WTC11 (cell line): ENCODE results near the gene KLHL29. TPM values are rescaled to one million over a fixed set of nuclear protein-coding genes. Genes with fewer than 3 reads are reported as not detected.

ENCODE experiments used
- ATAC-seq: fragments of 200-7000 bp; cut with Tn5 transposase; 2 replicates; pipeline ENCODE4 v1.10.0; 2021; ENCODE audit warnings: mild to moderate bottlenecking, moderate library complexity
- CTCF ChIA-PET: fragments of 300-600 bp; sonication (Branson Sonifier 250); formaldehyde crosslinking; loops from one replicate; lab custom pipeline; 2021; ENCODE audit warnings: antibody characterized with exemption; lab: Charles Lee
- POLR2A ChIA-PET: fragments of 350-600 bp; sonication (Branson Sonifier 250); formaldehyde crosslinking; loops from one replicate; lab custom pipeline; 2021; ENCODE audit warnings: antibody characterized with exemption; lab: Charles Lee
- DNase-seq: peaks from one replicate; pipeline ENCODE4 v3.0.0; 2021; ENCODE audit warnings: low spot score
- H3K27ac Mint-ChIP-seq: 2 replicates; pipeline ENCODE4 v1.8.0; 2021; ENCODE audit warnings: mixed read lengths
- H3K27me3 Mint-ChIP-seq: 2 replicates; pipeline ENCODE4 v1.8.0; 2021; ENCODE audit warnings: low read depth, mild to moderate bottlenecking, moderate library complexity, mixed read lengths
- H3K36me3 Mint-ChIP-seq: 2 replicates; pipeline ENCODE4 v1.8.0; 2021; ENCODE audit warnings: mixed read lengths
- H3K4me1 Mint-ChIP-seq: 2 replicates; pipeline ENCODE4 v1.8.0; 2022; ENCODE audit warnings: mixed read lengths
- H3K4me3 Mint-ChIP-seq: 2 replicates; pipeline ENCODE4 v1.8.0; 2021; ENCODE audit warnings: mild to moderate bottlenecking, moderate library complexity, mixed read lengths
- H3K9me3 Mint-ChIP-seq: 2 replicates; pipeline ENCODE4 v1.8.0; 2021; ENCODE audit warnings: mixed read lengths
- ATF3 ChIP-seq: sonication (generic); formaldehyde crosslinking; conservative IDR thresholded peaks from 2 replicates; pipeline ENCODE4 v1.8.1; 2022; ENCODE audit warnings: mild to moderate bottlenecking, missing genetic modification reagents
- CTCF ChIP-seq: fragments of 200-600 bp; IDR thresholded peaks from 2 replicates; pipeline ENCODE4 v1.8.0; 2022; ENCODE audit warnings: antibody characterized with exemption
- ESRRA ChIP-seq: sonication (generic); formaldehyde crosslinking; IDR thresholded peaks from 2 replicates; pipeline ENCODE4 v1.8.1; 2022; ENCODE audit warnings: mild to moderate bottlenecking, missing genetic modification reagents, borderline replicate concordance
- FOXK1 ChIP-seq: sonication (generic); formaldehyde crosslinking; IDR thresholded peaks from 2 replicates; pipeline ENCODE4 v1.8.0; 2022; ENCODE audit warnings: mild to moderate bottlenecking, moderate library complexity, missing genetic modification reagents
- FOXP1 ChIP-seq: sonication (generic); formaldehyde crosslinking; IDR thresholded peaks from 2 replicates; pipeline ENCODE4 v1.8.0; 2022; ENCODE audit warnings: missing genetic modification reagents, mild to moderate bottlenecking, moderate library complexity, borderline replicate concordance
- FOXP4 ChIP-seq: sonication (generic); formaldehyde crosslinking; IDR thresholded peaks from 2 replicates; pipeline ENCODE4 v1.8.0; 2022; ENCODE audit warnings: mild to moderate bottlenecking, missing genetic modification reagents
- IRF1 ChIP-seq: sonication (generic); formaldehyde crosslinking; IDR thresholded peaks from 2 replicates; pipeline ENCODE4 v1.8.0; 2023; ENCODE audit warnings: missing genetic modification reagents
- MAX ChIP-seq: sonication (generic); formaldehyde crosslinking; IDR thresholded peaks from 2 replicates; pipeline ENCODE4 v1.8.0; 2022; ENCODE audit warnings: mild to moderate bottlenecking, missing genetic modification reagents
- MYBL2 ChIP-seq: sonication (generic); formaldehyde crosslinking; IDR thresholded peaks from 2 replicates; pipeline ENCODE4 v1.8.1; 2023; ENCODE audit warnings: mild to moderate bottlenecking, moderate library complexity, missing genetic modification reagents
- NFATC4 ChIP-seq: fragments of 250-450 bp; sonication (Bioruptor Pico); IDR thresholded peaks from 2 replicates; pipeline ENCODE4 v1.9.0; 2021; ENCODE audit warnings: mild to moderate bottlenecking
- NR2C2 ChIP-seq: sonication (generic); formaldehyde crosslinking; IDR thresholded peaks from 2 replicates; pipeline ENCODE4 v1.8.0; 2022; ENCODE audit warnings: mild to moderate bottlenecking, missing genetic modification reagents
- PREB ChIP-seq: sonication (generic); formaldehyde crosslinking; IDR thresholded peaks from 2 replicates; pipeline ENCODE4 v1.8.1; 2022; ENCODE audit warnings: mild to moderate bottlenecking, missing genetic modification reagents, moderate library complexity, borderline replicate concordance
- RELA ChIP-seq: sonication (generic); formaldehyde crosslinking; IDR thresholded peaks from 2 replicates; pipeline ENCODE4 v1.8.1; 2022; ENCODE audit warnings: missing genetic modification reagents, mild to moderate bottlenecking, borderline replicate concordance
- SOX15 ChIP-seq: fragments of 250-450 bp; sonication (Bioruptor Pico); IDR thresholded peaks from 2 replicates; pipeline ENCODE4 v1.9.0; 2021; ENCODE audit warnings: mild to moderate bottlenecking
- SP1 ChIP-seq: sonication (generic); formaldehyde crosslinking; conservative IDR thresholded peaks from 2 replicates; pipeline ENCODE4 v1.8.1; 2022; ENCODE audit warnings: missing genetic modification reagents
- ZBTB21 ChIP-seq: sonication (generic); formaldehyde crosslinking; IDR thresholded peaks from 2 replicates; pipeline ENCODE4 v1.8.1; 2023; ENCODE audit warnings: mild to moderate bottlenecking, missing genetic modification reagents, borderline replicate concordance
- ZNF232 ChIP-seq: sonication (generic); formaldehyde crosslinking; IDR thresholded peaks from 2 replicates; pipeline ENCODE4 v1.8.0; 2022; ENCODE audit warnings: mild to moderate bottlenecking, missing genetic modification reagents
- ZNF263 ChIP-seq: sonication (generic); formaldehyde crosslinking; IDR thresholded peaks from 2 replicates; pipeline ENCODE4 v1.8.1; 2022; ENCODE audit warnings: low read depth, mild to moderate bottlenecking, moderate library complexity, missing genetic modification reagents
- ZNF281 ChIP-seq: sonication (generic); formaldehyde crosslinking; IDR thresholded peaks from 2 replicates; pipeline ENCODE4 v1.8.0; 2023; ENCODE audit warnings: mild to moderate bottlenecking, missing genetic modification reagents
- ZSCAN18 ChIP-seq: fragments of 250-450 bp; sonication (Bioruptor Pico); IDR thresholded peaks from 2 replicates; pipeline ENCODE4 v2.1.2; 2022; ENCODE audit warnings: mild to moderate bottlenecking, moderate library complexity
- total RNA-seq: library from RNA; stranded (reverse); gene quantifications from 3 replicates; pipeline ENCODE4 v1.2.3, GENCODE V29; 2021

The KLHL29 gene
- total RNA-seq, 1 experiment from 2014 or later: 7.1 TPM

- POLR2A ChIA-PET: no interaction called here
- peak; percentile 44 for DNase-seq
Measured at GRCh38 chr2:23414871-23415270, 29.9 kb downstream of the KLHL29 start.

GRCh38 chr2:23417310-23417709, 32.3 kb downstream of the KLHL29 start:
- Mint-ChIP-seq H3K36me3 (no peaks in the 10 kb centered on the region), H3K27ac (no peak overlapping the region), H3K4me3 (no peak overlapping the region), H3K4me1 (peaks cover 8% of the 10 kb centered on the region; the same call in 1 of the 2 replicates), H3K27me3 (no peaks in the 10 kb centered on the region), H3K9me3 (no peaks in the 10 kb centered on the region)
- ChIA-PET CTCF (no interaction called here), POLR2A (no interaction called here)
- no peak for TF ChIP-seq SP1 (CRISPR knock-in tag)
- TF ChIP-seq NFATC4 (CRISPR knock-in tag): no peak
- no peak for TF ChIP-seq ZNF281 (CRISPR knock-in tag)
- TF ChIP-seq ATF3 (CRISPR knock-in tag): no peak
- no peak for TF ChIP-seq ZSCAN18 (CRISPR knock-in tag)
- TF ChIP-seq MAX (CRISPR knock-in tag): no peak
- no peak for DNase-seq
- ATAC-seq: no peak

More at GRCh38 chr2:23414871-23415270, 29.9 kb downstream of the KLHL29 start:
- peaks cover 17% of the 10 kb centered on the region for H3K4me1 Mint-ChIP-seq
- peak; percentile 94 for ATAC-seq
- no peak for TF ChIP-seq ZSCAN18 (CRISPR knock-in tag)
- no peak for TF ChIP-seq ZNF232 (CRISPR knock-in tag)
- no peak for TF ChIP-seq FOXK1 (CRISPR knock-in tag)
- no peak for TF ChIP-seq FOXP1 (CRISPR knock-in tag)
- TF ChIP-seq ESRRA (CRISPR knock-in tag): no peak
- no peak for TF ChIP-seq ZBTB21 (CRISPR knock-in tag)
- peak; percentile 23; the same call in 1 of the 2 replicates for TF ChIP-seq CTCF
- no peak for TF ChIP-seq RELA
- TF ChIP-seq, all 79 proteins: peak for 1
- CTCF ChIA-PET: interaction anchor here (0.6 to 2.5 kb wide), 20 partner anchors 9 to 210 kb away, joined by 3 to 13 read pairs (median 4); partner anchors contain the start of gene KLHL29
- Mint-ChIP-seq H3K27me3 (no peaks in the 10 kb centered on the region), H3K4me3 (no peak overlapping the region), H3K36me3 (no peaks in the 10 kb centered on the region), H3K27ac (no peak overlapping the region), H3K9me3 (0 out of 2 replicates have a peak, but pooled peaks cover 7% of the 10 kb centered on the region)

- H3K36me3 Mint-ChIP-seq: no peaks in the 10 kb centered on the region
- POLR2A ChIA-PET: no interaction called here
- DNase-seq (no peak), ATAC-seq (no peak)
- no peak overlapping the region for H3K27ac Mint-ChIP-seq
- H3K4me1 Mint-ChIP-seq: peaks cover 8% of the 10 kb centered on the region; the same call in 1 of the 2 replicates
- H3K27me3 Mint-ChIP-seq: no peaks in the 10 kb centered on the region
- no peaks in the 10 kb centered on the region for H3K9me3 Mint-ChIP-seq
- CTCF ChIA-PET: no interaction called here
- H3K4me3 Mint-ChIP-seq: no peak overlapping the region
- TF ChIP-seq ESRRA (CRISPR knock-in tag): no peak
- no peak for TF ChIP-seq RELA
- TF ChIP-seq PREB: no peak
- no peak for TF ChIP-seq SOX15
- no peak for TF ChIP-seq FOXP4
- TF ChIP-seq MYBL2 (CRISPR knock-in tag): no peak
- no peak for TF ChIP-seq NR2C2
- TF ChIP-seq IRF1 (CRISPR knock-in tag): no peak
- TF ChIP-seq ZNF263 (CRISPR knock-in tag): no peak
Measured at GRCh38 chr2:23418056-23418455, 33.1 kb downstream of the KLHL29 start.
